ENCODE data around the gene BTG2.

BTG2 gene

DNA sequence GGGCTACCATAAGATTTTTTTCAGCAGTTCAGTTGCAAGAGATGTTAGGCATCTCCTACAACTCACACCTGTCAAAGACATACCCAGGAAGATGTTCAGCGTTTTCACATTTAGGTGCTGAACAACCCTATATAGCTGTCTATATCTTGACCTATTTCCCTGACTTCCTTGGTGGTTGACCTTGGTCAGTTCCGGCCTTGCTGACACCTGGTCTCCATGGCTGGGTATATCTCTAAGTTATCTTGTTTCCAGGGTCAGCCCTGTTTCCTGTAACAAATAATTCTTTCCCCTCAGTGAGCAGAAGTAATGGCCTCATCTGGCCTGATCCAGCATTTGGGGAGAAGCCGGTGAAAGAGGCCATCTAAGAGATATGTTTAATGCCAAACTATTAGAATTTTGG is 2.4 kb upstream of the BTG2 start:
- peaks cover 64% of the 10 kb centered on the region for H3K4me1 ChIP-seq (ENCODE audit: low read length)
- H3K4me2 ChIP-seq (ENCODE audit: low read depth, low read length): no peak overlapping the region
- peaks cover 24% of the 10 kb centered on the region for H4K20me1 ChIP-seq (ENCODE audit: insufficient read depth, low read length)
- H3F3A ChIP-seq (ENCODE audit: insufficient read depth, low read length): peaks cover 78% of the 10 kb centered on the region
- H3K79me2 ChIP-seq (ENCODE audit: low read length): peaks cover 54% of the 10 kb centered on the region
- no peak for TF ChIP-seq EZH2phosphoT487 (IDR thresholded peaks at IDR 0.05; ENCODE audit: low read length)
- TF ChIP-seq EZH2 (optimal IDR thresholded peaks at IDR 0.05; ENCODE audit: low read depth, low read length): no peak
- TF ChIP-seq, protein P1, sequence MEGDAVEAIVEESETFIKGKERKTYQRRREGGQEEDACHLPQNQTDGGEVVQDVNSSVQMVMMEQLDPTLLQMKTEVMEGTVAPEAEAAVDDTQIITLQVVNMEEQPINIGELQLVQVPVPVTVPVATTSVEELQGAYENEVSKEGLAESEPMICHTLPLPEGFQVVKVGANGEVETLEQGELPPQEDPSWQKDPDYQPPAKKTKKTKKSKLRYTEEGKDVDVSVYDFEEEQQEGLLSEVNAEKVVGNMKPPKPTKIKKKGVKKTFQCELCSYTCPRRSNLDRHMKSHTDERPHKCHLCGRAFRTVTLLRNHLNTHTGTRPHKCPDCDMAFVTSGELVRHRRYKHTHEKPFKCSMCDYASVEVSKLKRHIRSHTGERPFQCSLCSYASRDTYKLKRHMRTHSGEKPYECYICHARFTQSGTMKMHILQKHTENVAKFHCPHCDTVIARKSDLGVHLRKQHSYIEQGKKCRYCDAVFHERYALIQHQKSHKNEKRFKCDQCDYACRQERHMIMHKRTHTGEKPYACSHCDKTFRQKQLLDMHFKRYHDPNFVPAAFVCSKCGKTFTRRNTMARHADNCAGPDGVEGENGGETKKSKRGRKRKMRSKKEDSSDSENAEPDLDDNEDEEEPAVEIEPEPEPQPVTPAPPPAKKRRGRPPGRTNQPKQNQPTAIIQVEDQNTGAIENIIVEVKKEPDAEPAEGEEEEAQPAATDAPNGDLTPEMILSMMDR (IDR thresholded peaks at IDR 0.05; ENCODE audit: low read length): no peak
- no peak overlapping the region for H2AFZ ChIP-seq (ENCODE audit: low read length)
- H3K9me2 ChIP-seq (replicated peaks; ENCODE audit: insufficient read depth, low read length): no peaks in the 10 kb centered on the region
- no peak overlapping the region for H3K4me3 ChIP-seq (ENCODE audit: low read length)
- peak overlapping the region; percentile 14; the same call in 1 of the 2 replicates for H3K27ac ChIP-seq (ENCODE audit: low read length)
- H3K9ac ChIP-seq (ENCODE audit: low read length): no peak overlapping the region
- no peak for DNase-seq
- H3K9me3 ChIP-seq (replicated peaks; ENCODE audit: insufficient read depth, low read length): no peaks in the 10 kb centered on the region
- H3K36me3 ChIP-seq (replicated peaks; ENCODE audit: insufficient read depth, low read length): peaks cover 20% of the 10 kb centered on the region
- no peaks in the 10 kb centered on the region for H3K27me3 ChIP-seq (replicated peaks; ENCODE audit: insufficient read depth, low read length)

DNA sequence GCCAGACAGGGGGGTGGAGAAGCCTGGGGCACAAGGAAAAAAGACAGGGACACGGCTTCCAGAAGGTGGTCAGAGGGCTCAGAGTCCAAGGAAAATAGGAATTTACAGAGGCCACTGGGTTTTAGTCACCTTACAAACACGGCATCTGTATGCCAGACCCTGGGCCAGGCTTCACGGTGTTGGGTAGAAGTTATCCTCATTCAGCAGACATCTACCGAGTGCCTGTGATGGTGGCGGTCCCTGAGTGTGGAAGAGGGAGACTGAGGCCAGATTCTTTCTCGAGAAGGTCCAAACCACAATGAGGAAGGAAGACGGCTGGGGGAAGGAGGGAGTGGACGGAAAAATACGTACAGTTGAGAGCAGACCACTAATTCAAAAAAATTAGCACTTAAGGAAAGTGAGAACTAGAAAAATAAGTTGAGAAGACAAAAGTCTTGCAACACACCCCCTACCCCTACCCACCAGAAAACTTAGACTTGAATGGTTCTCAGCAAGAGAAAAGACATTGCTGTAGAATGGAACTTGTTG is 864 bp upstream of the BTG2 start:
- H3K4me3 ChIP-seq (ENCODE audit: low read length): peak overlapping the region; percentile 79
- H3K27ac ChIP-seq (ENCODE audit: low read length): peak overlapping the region; percentile 88

DNA sequence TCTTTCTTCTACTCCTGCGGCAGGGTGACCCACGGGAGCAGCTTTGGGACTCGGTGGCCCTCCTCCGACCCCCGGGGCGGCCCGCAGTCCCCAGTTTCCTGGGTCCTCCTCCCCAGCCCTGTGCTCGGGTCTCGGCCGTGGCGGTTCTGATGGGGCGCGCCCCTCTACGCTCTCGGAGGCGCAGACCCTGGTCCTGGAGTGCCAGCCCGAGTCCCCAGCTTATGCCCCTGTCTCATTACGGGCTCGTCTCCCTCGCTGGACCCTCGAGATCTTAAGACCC is 430 bp downstream of the BTG2 start:
- no peaks in the 10 kb centered on the region for H3K9me2 ChIP-seq (replicated peaks; ENCODE audit: insufficient read depth, low read length)
- peaks cover 44% of the 10 kb centered on the region for H4K20me1 ChIP-seq (ENCODE audit: insufficient read depth, low read length)
- H3K79me2 ChIP-seq (ENCODE audit: low read length): peaks cover 74% of the 10 kb centered on the region
- H3K9me3 ChIP-seq (replicated peaks; ENCODE audit: insufficient read depth, low read length): no peaks in the 10 kb centered on the region
- peak overlapping the region; percentile 89 for H3K4me3 ChIP-seq (ENCODE audit: low read length)
- H3K9ac ChIP-seq (ENCODE audit: low read length): peak overlapping the region; percentile 93
- peak overlapping the region; percentile 95 for H3K4me2 ChIP-seq (ENCODE audit: low read depth, low read length)
- H3K4me1 ChIP-seq (ENCODE audit: low read length): peaks cover 56% of the 10 kb centered on the region
- H3F3A ChIP-seq (ENCODE audit: insufficient read depth, low read length): peaks cover 83% of the 10 kb centered on the region
- peak overlapping the region; percentile 83 for H3K27ac ChIP-seq (ENCODE audit: low read length)
- H3K36me3 ChIP-seq (replicated peaks; ENCODE audit: insufficient read depth, low read length): peaks cover 26% of the 10 kb centered on the region
- peak; percentile 42 for DNase-seq
- TF ChIP-seq EZH2phosphoT487 (IDR thresholded peaks at IDR 0.05; ENCODE audit: low read length): no peak
- no peak overlapping the region for H2AFZ ChIP-seq (ENCODE audit: low read length)
- no peaks in the 10 kb centered on the region for H3K27me3 ChIP-seq (replicated peaks; ENCODE audit: insufficient read depth, low read length)

More for the DNA sequence above, 864 bp upstream of the BTG2 start:
- peaks cover 69% of the 10 kb centered on the region for H3K79me2 ChIP-seq (ENCODE audit: low read length)
- H2AFZ ChIP-seq (ENCODE audit: low read length): no peak overlapping the region
- H3K9me2 ChIP-seq (replicated peaks; ENCODE audit: insufficient read depth, low read length): no peaks in the 10 kb centered on the region
- no peak for TF ChIP-seq EZH2phosphoT487 (IDR thresholded peaks at IDR 0.05; ENCODE audit: low read length)
- TF ChIP-seq, protein P1 (IDR thresholded peaks at IDR 0.05; ENCODE audit: low read length): no peak
- peaks cover 39% of the 10 kb centered on the region for H4K20me1 ChIP-seq (ENCODE audit: insufficient read depth, low read length)
- H3K9ac ChIP-seq (ENCODE audit: low read length): peak overlapping the region; percentile 95
- DNase-seq: no peak
- peaks cover 66% of the 10 kb centered on the region for H3K4me1 ChIP-seq (ENCODE audit: low read length)
- H3F3A ChIP-seq (ENCODE audit: insufficient read depth, low read length): peaks cover 82% of the 10 kb centered on the region
- no peaks in the 10 kb centered on the region for H3K9me3 ChIP-seq (replicated peaks; ENCODE audit: insufficient read depth, low read length)
- peaks cover 26% of the 10 kb centered on the region for H3K36me3 ChIP-seq (replicated peaks; ENCODE audit: insufficient read depth, low read length)
- no peaks in the 10 kb centered on the region for H3K27me3 ChIP-seq (replicated peaks; ENCODE audit: insufficient read depth, low read length)
- peak overlapping the region; percentile 99 for H3K4me2 ChIP-seq (ENCODE audit: low read depth, low read length)

DNA sequence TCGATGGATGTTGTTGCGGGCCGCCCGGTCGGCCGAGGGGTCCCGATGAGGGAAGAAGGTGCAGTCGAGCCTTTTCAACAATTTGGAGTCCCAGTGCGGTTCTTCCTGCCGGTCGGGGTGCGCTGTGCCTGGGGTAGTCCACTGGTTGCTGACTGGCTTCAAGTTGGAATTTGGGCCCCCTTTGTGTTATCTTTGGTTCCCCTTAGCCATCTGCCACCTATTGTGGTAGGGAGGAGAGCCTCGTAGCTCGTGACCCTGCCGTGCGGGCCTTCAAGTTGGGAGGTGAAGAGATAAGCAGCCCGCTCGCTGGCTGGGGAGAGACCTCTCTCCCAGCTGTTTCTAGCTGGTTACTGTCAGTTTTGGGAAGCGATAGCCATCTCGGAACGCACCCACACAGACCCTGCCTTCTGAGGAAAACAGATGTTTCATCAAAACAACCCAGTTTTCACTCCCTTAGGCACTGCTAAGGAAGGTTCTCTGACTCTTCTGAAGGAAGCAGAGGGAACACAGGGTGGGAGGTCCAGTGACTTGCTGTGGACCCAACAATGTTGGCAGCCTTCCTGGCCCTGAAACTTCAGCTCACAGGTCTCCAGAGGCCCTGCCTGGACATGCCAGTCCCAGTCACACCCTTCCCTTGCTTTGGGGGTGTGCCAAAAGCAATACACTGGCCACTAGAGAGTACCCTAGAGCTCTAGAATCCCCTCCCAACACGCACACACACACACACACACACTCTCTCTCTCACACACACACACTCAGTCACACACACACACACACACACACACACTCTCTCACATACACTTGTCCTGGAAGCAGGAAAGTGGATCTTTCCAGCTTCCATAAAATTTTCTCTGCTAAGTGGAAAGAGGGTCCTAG is 1.0 kb downstream of the BTG2 start:
- Histone ChIP-seq H3K4me2 (ENCODE audit: low read depth, low read length) (peak overlapping the region; percentile 95), H3K4me3 (ENCODE audit: low read length) (peak overlapping the region; percentile 89), H3K27me3 (replicated peaks; ENCODE audit: insufficient read depth, low read length) (no peaks in the 10 kb centered on the region), H4K20me1 (ENCODE audit: insufficient read depth, low read length) (peaks cover 44% of the 10 kb centered on the region), H3K79me2 (ENCODE audit: low read length) (peaks cover 74% of the 10 kb centered on the region), H3K27ac (ENCODE audit: low read length) (peak overlapping the region; percentile 83), H3K9ac (ENCODE audit: low read length) (peak overlapping the region; percentile 93), H3K4me1 (ENCODE audit: low read length) (peaks cover 50% of the 10 kb centered on the region), H2AFZ (ENCODE audit: low read length) (no peak overlapping the region), H3K9me3 (replicated peaks; ENCODE audit: insufficient read depth, low read length) (no peaks in the 10 kb centered on the region), H3K36me3 (replicated peaks; ENCODE audit: insufficient read depth, low read length) (peaks cover 26% of the 10 kb centered on the region), H3K9me2 (replicated peaks; ENCODE audit: insufficient read depth, low read length) (no peaks in the 10 kb centered on the region), H3F3A (ENCODE audit: insufficient read depth, low read length) (peaks cover 83% of the 10 kb centered on the region)
- peak; percentile 75 for DNase-seq
- TF ChIP-seq EZH2phosphoT487 (IDR thresholded peaks at IDR 0.05; ENCODE audit: low read length) (no peak), EZH2 (optimal IDR thresholded peaks at IDR 0.05; ENCODE audit: low read depth, low read length) (no peak)
- TF ChIP-seq, protein P1 (IDR thresholded peaks at IDR 0.05; ENCODE audit: low read length): peak; percentile 31
